Measurements from ENCODE around the gene ST8SIA5. TPM values are rescaled to one million over a fixed set of nuclear protein-coding genes. Genes with fewer than 3 reads are reported as not detected.

ST8SIA5 gene
- total RNA-seq, 4 donors from 2014 or later, result not detected

DNA sequence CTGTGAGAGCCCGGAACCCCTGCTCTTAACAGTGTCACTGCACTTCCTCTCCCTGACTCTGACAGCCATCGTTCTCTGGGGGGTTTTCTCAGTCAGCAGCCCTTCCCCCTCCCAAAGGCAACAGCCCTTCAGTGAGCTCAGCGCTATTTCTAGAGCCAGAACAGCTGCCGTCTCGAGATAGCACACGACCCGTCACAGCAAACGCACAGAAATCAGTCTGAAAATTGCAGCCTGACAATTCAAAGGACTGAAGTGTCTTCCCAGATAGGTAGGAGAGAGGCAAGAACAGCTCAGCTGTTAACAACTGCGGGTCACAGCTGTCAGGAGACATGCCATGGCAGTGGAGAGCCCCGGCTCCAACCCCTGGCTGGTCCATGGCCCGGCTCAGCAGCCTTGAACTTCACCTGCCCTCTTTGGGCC, 45.4 kb downstream of the ST8SIA5 start:
- Histone ChIP-seq H3K27me3 (peaks cover 0 to 9% (median 0%) of the 10 kb centered on the region in 4 donors), H3K36me3 (no peaks in the 10 kb centered on the region), H3K9me3 (no peaks in the 10 kb centered on the region), H3K4me3 (no peak overlapping the region), H3K27ac (no peak overlapping the region), H3K4me1 (no peaks in the 10 kb centered on the region)
- no peak for DNase-seq
- intact Hi-C loops (cut with DNase I), result no loop called here
- TF ChIP-seq, protein P1, sequence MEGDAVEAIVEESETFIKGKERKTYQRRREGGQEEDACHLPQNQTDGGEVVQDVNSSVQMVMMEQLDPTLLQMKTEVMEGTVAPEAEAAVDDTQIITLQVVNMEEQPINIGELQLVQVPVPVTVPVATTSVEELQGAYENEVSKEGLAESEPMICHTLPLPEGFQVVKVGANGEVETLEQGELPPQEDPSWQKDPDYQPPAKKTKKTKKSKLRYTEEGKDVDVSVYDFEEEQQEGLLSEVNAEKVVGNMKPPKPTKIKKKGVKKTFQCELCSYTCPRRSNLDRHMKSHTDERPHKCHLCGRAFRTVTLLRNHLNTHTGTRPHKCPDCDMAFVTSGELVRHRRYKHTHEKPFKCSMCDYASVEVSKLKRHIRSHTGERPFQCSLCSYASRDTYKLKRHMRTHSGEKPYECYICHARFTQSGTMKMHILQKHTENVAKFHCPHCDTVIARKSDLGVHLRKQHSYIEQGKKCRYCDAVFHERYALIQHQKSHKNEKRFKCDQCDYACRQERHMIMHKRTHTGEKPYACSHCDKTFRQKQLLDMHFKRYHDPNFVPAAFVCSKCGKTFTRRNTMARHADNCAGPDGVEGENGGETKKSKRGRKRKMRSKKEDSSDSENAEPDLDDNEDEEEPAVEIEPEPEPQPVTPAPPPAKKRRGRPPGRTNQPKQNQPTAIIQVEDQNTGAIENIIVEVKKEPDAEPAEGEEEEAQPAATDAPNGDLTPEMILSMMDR (IDR thresholded peaks at IDR 0.05), result no peak
- no peak for TF ChIP-seq POLR2A (IDR thresholded peaks at IDR 0.05)
- WGBS, 2 donors, result 36 to 48% methylated on average over 3 to 8 of the region's 11 CpGs

DNA sequence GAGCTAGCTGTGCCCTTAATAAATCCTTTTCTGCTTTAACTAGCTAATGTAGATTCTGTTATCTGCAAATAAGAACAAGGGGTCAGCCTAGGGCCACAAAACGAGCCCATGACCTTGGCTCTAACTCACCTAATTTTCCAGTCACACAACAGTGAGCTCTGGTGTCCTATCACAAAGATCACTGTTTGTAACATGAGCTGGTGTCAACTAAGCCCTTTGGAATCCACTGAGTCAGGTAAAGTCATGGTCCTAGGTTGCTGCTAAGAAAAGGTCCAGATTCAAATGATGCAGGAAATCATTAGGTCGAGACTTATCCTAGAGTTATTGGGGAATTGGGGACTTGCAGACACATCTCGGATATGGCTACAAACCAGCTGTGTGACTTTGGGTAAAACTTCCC, 49.9 kb downstream of the ST8SIA5 start:
- H3K36me3 ChIP-seq, result no peaks in the 10 kb centered on the region
- no peaks in the 10 kb centered on the region for H3K9me3 ChIP-seq
- 68 to 74% methylated on average over 3 of the region's 3 CpGs for WGBS, 2 donors
- TF ChIP-seq, protein P1 (IDR thresholded peaks at IDR 0.05), result no peak
- no peak for TF ChIP-seq POLR2A (IDR thresholded peaks at IDR 0.05)
- intact Hi-C loops (cut with DNase I), result no loop called here
- H3K27ac ChIP-seq, result no peak overlapping the region
- no peak overlapping the region for H3K4me3 ChIP-seq
- H3K4me1 ChIP-seq, result no peaks in the 10 kb centered on the region
- peaks cover 0 to 14% (median 0%) of the 10 kb centered on the region in 4 donors for H3K27me3 ChIP-seq
- no peak for DNase-seq

DNA sequence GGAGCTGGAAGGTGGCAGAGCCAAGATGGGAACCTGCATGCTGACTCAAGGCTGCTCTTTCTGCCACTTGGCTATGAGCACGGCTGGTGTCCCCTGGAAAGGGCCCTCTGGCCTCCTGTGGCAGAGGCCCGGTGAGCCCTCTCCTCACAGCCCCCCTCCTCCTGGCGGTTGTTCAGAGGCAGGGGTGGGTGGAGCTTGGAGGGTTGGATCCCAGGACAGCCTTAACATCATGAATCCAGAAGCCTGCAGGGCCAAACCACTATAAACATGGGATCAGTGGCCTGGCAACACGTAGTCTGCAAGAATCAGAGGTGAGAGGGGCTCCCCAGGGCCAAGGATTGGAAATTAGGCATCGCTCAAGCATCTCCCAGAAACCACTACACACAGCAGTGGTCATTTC, 51.3 kb downstream of the ST8SIA5 start:
- H3K4me3 ChIP-seq, result no peak overlapping the region
- no peaks in the 10 kb centered on the region for H3K4me1 ChIP-seq
- WGBS, 2 donors, result 42 to 77% methylated on average over 2 to 5 of the region's 5 CpGs
- DNase-seq, result no peak
- no peak for TF ChIP-seq POLR2A (IDR thresholded peaks at IDR 0.05)
- TF ChIP-seq, protein P1 (IDR thresholded peaks at IDR 0.05), result no peak
- no peaks in the 10 kb centered on the region for H3K9me3 ChIP-seq
- no peak overlapping the region for H3K27ac ChIP-seq
- peaks cover 0 to 13% (median 0%) of the 10 kb centered on the region in 4 donors for H3K27me3 ChIP-seq
- intact Hi-C loops (cut with DNase I), result no loop called here
- no peaks in the 10 kb centered on the region for H3K36me3 ChIP-seq

DNA sequence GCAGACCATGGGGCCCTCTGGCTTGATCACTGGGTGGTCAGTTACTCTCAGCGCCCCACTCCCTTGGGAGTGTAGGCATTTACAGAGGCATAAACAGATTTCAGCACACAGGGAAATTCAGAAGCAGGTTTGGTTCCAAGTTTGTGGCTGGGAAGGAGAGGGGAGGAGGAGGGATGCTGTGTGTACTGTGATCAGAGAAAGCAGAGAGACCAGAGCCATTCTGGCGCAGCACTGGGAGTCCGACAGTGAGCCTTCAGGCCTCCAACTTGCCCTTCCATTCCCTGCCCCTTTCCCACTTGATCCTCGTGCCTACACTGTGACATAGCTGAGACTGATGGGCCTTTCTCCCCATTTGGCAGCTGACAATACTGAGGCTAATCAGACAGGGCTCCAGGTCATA, 52.0 kb downstream of the ST8SIA5 start:
- no peak for TF ChIP-seq POLR2A (IDR thresholded peaks at IDR 0.05)
- TF ChIP-seq, protein P1 (IDR thresholded peaks at IDR 0.05), result no peak
- H3K9me3 ChIP-seq, result no peaks in the 10 kb centered on the region
- no peak overlapping the region for H3K4me3 ChIP-seq
- H3K27me3 ChIP-seq, result peaks cover 0 to 13% (median 0%) of the 10 kb centered on the region in 4 donors
- intact Hi-C loops (cut with DNase I), result loop anchor here (5.0 kb wide), 1 partner anchor 47 kb away; no protein-coding TSS in a partner anchor
- DNase-seq, result no peak
- 71 to 81% methylated on average over 3 to 4 of the region's 4 CpGs for WGBS, 2 donors
- no peaks in the 10 kb centered on the region for H3K4me1 ChIP-seq
- H3K36me3 ChIP-seq, result no peaks in the 10 kb centered on the region
- no peak overlapping the region for H3K27ac ChIP-seq

DNA sequence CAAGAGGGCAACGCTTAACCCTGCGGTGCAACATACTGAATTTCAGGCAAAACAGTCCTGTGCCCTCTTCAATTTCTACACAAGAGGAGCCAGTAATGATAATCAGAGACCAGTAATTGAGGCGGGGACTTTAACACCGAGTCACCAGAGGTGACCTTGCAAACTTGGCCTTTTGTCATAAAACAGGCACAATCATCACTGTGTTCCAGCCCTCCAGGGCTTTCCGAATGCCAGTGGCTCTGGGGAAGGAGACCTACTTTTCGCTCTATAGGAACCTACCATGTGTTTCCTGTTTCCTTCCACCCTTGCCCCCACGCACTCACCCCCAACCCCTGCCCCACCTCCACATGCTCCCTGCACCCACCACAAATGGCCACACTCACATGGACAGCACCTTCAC, 52.7 kb downstream of the ST8SIA5 start:
- 66 to 70% methylated on average over 7 of the region's 7 CpGs for WGBS, 2 donors

More for the DNA sequence above, 52.7 kb downstream of the ST8SIA5 start:
- no peaks in the 10 kb centered on the region for H3K9me3 ChIP-seq
- DNase-seq, result no peak
- H3K27ac ChIP-seq, result no peak overlapping the region
- intact Hi-C loops (cut with DNase I), result loop anchor here (5.0 kb wide), 1 partner anchor 48 kb away; no protein-coding TSS in a partner anchor
- H3K36me3 ChIP-seq, result no peaks in the 10 kb centered on the region
- no peak for TF ChIP-seq POLR2A (IDR thresholded peaks at IDR 0.05)
- TF ChIP-seq, protein P1 (IDR thresholded peaks at IDR 0.05), result no peak
- H3K4me3 ChIP-seq, result no peak overlapping the region
- H3K4me1 ChIP-seq, result no peaks in the 10 kb centered on the region
- peaks cover 0 to 13% (median 0%) of the 10 kb centered on the region in 4 donors for H3K27me3 ChIP-seq
